NCI-H2196 treated with DMSO at 0.1 percent for 48 hours (cell line): ENCODE measurements around the gene NLRP12.
"Not testable (repeated sequence)": the region's sequence is repeated elsewhere in the genome, so short reads cannot be mapped to it uniquely, and the experiment has no call there.

ENCODE experiments used
- DNase-seq: peaks from one replicate; lab custom pipeline; 2025; ENCODE audit not compliant: unreplicated experiment; lab: John Stamatoyannopoulos, UW

Gene NLRP12

DNA sequence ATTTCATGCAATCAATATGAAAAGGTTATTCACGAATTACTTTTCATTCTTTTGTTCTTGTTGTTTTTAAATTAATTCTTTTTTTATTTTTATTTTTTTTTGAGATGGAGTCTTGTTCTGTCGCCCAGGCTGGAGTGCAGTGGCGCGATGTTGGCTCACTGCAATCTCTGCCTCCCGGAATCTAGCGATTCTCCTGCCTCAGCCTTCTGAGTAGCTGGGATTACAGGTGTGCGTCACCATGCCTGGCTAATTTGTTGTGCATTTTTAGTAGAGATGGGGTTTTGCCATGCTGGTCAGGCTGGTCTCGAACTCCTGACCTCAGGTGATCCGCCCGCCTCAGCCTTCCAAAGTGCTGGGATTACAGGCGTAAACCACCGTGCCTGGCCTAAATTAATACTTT, 16.1 kb upstream of the NLRP12 start:
- not testable (repeated sequence) for DNase-seq

DNA sequence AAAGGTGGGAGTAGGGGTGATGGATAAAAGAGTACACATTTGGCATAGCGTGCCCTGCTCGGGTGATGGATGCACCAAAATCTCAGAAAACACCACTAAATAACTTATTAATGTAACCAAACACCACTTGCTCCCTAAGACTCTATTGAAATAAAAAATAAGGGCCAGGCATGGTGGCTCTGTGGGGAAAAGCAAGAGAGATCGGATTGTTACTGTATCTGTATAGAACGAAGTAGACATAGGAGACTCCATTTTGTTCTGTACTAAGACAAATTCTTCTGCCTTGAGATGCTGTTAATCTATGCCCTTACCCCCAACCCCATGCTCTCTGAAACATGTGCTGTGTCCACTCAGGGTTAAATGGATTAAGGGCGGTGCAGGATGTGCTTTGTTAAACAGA, 14.3 kb upstream of the NLRP12 start:
- not testable (repeated sequence) for DNase-seq

DNA sequence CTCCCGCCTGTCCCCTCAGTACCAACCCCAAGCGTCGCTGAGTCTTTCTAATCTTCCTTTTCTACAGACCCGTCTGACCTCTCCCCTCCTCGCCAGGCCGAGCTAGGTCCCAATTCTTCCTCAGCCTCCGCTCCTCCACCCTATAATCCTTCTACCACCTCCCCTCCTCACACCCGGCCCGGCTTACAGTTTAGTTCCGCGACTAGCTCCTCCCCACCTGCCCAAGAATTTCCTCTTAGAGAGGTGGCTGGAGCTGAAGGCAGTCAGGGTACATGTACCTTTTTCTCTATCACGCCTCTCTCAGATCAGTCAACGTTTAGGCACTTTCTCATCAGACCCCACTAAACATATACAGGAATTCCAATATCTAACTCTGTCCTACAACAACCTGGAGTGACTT, 8.7 kb upstream of the NLRP12 start:
- not testable (repeated sequence) for DNase-seq

DNA sequence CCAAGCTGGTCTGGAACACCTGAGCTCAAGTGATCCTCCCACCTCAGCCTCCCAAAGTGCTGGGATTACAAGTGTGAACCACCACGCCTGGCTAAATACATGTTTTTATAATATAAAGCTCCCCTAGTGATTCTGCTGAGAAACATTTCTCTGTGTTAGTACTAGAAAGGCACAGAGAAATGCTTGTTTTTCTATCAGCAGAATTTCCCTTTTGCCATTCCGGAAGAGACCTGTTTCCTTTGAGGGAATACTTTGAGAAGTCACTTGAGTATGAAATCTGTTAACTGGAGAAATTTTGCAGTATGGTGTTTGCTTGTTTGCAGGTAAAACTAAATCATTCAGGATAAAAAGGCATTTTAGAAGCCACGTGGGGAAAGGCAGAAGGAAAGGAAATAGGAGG, 4.4 kb upstream of the NLRP12 start:
- DNase-seq, result no peak

- no peak for DNase-seq
Observed at GRCh38 chr19:53826876-53827275, 2.8 kb upstream of the NLRP12 start.

DNA sequence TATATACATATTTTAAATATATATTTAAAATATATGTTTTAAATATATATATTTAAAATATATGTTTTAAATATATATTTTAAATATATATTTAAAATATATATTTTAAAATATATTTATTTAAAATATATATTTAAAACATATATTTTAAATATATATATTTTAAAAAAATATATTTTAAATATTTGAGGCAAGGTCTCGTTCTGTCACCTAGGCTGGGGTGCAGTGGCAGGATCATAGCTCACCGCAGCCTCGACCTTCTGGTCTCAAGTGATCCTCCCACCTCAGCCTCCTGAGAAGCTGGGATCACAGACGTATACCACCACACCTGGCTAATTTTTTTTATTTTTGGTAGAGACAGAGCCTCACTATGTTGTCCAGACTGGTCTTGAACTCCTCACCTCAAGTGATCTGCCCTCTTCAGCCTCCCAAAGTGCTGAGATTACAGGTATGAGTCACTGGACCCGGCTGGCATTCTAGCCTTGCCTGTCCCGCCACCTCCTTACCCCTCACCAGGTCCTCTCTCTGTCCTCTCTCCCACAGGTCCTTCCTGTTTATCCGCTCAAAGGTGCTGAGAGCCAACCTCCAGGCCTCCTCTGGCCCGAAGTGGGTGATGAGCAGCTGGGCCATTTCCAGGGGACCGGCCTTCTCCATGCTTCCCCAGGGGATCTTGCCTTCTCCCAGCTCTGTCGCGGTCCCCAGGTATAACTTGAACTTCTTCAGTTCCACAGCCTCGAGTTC, 564 bp downstream of the NLRP12 start:
- no peak for DNase-seq

- no peak for DNase-seq
Observed at GRCh38 chr19:53819861-53820260, 4.3 kb downstream of the NLRP12 start.

DNA sequence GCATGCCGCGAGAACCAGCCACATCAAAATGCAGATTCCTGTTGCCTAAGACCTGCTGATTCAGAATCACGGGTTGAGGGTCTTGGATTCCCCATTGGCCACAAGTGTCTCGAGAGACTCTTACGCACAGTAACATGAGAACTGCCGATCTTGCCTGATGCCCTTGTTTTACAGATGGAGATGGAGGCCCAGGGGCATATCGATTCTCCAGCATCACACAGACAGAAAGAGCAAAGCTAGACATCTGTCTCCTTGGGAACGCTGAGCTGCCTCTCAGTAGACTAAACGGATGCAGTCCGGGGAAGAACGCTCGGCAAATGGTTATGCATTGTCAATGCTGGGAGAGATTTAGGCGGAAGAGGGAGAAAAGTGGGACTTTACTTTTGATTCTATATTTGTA, 5.4 kb downstream of the NLRP12 start:
- no peak for DNase-seq

DNA sequence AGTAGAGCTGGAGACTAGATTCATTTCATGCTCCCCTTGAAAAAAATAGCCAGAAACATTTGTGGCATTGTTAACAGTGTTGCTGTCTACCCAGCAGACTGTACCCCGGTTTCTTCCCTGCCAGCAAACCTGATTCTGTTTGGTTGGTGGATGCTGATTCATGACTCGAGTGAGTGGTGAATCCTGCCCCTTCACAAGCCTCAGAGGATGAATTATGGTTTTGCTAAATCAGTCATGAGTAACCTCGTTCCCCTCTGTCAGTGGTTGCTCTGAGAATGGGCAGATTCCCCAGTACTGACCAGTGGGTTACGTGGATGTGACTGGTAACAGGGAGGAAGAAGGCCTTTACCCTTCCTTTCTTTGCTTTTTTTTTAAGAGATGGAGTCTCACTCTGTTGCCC, 10.1 kb downstream of the NLRP12 start:
- no peak for DNase-seq

DNA sequence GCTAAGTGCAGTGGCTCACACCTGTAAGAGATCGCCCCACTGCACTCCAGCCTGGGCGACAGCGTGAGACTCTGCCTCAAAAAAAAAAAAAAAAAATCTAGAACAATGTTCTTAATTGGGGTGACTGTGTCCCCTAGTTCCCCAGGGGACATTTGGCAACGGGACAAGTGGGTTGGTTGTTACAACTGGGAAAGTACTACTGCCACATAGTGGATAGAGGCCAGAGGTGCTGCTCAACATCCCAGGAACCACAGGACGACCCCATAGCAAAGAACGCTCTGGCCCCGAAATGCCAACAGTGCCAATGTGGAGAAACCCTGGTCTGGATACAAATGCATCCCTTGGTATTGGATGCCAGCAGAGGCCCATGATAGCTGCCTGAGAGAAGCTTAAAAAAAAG, 11.8 kb downstream of the NLRP12 start:
- no peak for DNase-seq

DNA sequence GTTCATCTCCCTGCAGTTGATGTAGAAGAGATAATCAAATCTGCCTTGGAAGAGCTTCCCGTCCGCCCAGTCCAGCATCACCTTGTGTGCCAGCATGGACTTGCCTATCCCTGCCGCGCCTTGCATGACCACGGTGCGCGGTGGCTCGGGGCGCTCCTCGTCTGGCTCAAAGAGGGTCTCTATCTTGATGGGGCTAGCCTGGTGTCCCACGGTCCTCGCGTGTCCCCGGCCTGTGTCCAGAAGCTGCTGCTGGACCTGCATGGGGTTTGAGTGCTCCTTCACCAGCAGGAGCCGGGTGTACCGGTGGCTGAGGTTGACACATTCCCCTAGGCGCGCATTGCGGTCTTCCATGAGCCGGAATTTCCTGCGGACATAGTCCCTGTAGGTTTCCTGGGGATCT, 13.2 kb downstream of the NLRP12 start:
- no peak for DNase-seq

DNA sequence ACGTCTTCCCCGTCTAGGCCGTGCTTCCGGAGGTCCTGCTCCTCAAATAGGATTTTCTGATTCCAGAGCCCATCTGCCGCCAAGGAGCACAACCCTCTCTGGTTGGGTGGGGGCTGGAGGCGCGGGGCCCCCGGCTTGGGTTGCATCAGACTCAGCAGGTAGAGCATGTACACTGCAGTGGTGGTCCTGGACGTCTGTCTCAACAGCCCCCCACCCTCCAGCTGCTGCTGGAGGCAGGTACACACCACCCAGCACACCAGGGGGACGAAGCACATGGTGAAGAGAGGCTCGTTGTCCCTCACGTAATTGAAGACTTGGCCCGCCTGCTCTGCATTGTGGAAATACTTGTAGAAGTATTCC, 13.9 kb downstream of the NLRP12 start:
- no peak for DNase-seq

DNA sequence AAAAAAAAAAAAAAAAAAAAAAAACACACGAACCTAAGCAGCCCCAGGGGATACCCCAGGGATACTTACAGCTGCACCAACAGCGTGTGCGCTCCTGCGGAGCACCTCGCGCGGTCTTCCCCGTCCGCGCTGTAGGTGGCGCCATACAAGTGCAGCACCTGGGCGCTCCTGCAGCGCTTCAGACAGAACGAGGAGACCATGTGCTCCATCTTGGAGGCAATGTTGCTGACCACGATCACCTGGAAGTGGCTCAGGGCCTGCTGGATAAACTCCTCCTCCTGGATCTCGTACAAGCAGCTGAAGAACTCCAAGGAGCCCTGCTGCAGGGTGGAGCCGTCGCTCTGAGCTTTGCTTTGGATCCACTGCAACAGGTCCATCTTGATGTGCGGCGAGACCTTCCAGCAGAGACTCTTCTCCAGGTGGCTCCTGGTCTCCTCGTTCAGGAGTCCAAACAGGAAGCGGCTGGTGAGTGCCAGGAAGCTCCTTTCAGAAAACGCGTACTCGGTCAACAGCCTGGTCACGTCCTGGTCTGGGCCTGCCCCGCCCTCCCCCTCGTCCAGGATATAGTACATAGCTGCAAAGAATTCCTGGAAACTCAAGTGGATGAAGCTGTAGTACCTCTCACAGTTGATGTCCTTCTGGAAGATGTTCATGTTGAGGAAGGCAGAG, 14.5 kb downstream of the NLRP12 start:
- DNase-seq, result no peak

DNA sequence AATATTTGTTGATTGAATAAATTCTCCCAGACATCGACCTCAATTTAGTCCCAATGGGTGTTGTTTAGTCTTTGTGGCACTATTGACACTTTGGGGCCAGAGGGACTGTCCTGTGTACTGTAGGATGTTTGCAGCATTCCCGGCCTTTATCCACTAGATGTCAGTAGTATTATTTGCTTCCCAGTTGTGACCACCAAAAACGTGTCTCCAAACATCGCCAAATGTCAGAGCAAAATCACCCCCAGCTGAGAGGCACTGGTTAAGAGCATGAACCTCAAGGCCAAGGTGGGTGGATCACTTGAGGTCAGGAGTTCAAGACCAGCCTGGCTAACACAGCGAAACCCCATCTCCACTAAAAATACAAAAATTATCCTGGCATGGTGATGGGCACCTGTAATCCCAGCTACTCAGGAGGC, 15.4 kb downstream of the NLRP12 start:
- no peak for DNase-seq

DNA sequence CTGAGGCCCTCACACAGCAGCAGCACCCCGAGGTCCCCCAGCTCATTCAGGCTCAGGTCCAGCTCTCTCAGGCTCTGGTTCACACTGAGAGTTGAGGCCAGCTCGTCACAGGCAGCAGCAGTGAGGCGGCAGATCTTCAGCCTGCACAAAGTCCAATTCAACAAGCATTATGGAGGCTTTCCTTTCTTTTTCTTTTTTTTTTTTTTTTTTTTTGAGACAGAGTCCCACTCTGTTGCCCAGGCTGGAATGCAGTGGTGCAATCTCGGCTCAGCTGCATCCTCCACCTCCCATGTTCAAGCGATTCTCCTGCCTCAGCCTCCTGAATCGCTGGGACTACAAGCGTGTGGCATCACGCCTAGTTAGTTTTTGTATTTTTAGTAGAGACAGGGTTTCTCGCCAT, 22.9 kb downstream of the NLRP12 start:
- DNase-seq, result no peak

- DNase-seq, result no peak
Observed at GRCh38 chr19:53795019-53795418, 29.1 kb downstream of the NLRP12 start.

DNA sequence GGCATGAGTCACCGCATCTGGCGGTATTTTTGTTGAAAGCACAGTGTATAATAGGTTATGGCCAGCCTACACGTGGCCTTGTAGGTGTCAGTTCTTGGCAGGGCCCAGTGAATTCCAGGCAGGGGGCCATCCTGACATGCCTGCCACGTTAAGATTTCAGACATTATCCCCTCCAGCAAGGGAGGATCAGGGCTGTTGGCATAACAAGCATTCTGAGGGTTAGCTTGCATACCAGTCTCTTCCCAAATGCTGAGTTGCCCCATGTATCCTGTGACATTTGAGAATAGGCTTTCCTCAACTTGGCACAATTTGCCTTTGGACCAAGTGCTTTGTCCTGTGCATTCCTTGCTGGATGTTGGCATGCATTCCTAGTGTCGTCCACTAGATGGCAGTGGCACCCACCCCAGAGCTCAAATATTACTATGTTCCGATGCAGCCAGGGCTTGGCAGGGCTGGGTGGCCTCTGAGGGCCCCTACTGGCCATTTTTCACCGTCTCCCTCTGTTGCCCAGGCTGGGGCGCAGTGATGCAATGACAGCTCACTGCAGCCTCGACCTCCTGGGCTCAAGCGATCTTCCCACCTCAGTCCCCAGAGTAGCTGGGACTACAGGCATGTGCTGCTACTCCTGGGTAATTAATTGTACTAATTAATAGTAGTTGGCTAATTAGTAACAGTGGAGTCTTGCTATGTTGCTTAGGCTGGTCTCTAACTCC, 31.2 kb downstream of the NLRP12 start:
- peak; percentile 21 for DNase-seq

- no peak for DNase-seq
Observed at GRCh38 chr19:53789708-53790678, 34.1 kb downstream of the NLRP12 start.

GRCh38 chr19:53787266-53787665, 36.8 kb downstream of the NLRP12 start:
- no peak for DNase-seq

DNA sequence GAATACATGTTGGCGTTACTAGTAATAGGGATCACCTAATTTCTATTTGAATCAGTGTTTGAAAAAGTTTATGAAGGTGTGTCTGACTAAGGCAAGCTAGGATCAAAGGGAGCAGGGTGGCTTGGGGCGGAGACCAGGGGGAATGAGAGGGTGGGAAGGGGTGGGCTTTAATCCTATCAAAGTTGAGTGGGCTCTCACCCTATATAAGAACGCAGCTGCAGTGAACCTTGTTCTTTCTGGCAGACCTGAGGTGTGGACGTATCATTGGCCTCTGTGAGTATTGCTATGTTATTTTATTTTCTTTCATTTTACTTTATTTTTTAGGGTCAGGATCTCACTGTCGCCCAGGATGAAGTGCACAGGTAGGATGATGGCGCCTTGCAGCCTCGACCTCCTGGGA, 37.4 kb downstream of the NLRP12 start:
- no peak for DNase-seq
